Measurements from ENCODE around the gene C10orf105. TPM values are rescaled to one million over a fixed set of nuclear protein-coding genes. Genes with fewer than 3 reads are reported as not detected.

The C10orf105 gene
- total and polyA plus RNA-seq, 2 of the 13 experiments (the other 11 are each of a cell fraction or from before 2014, with no cell fraction given), result not detected

- BruUV-seq (replicated peaks), result no TSS peak
- CTCF ChIA-PET (ENCODE audit: low intra/inter-chr PET ratio, low total read pairs), result no interaction called here
- Histone ChIP-seq H3K4me1 (ENCODE audit: insufficient read depth, low read length) (peaks cover 14% of the 10 kb centered on the region), H3K9me3 (ENCODE audit: low read length) (no peaks in the 10 kb centered on the region), H3K4me3 (replicated peaks in 1 of 3; ENCODE audit: insufficient read depth in 1 of 3, low read depth in 2 of 3, low read length in 3 of 3) (no peak overlapping the region), H3K4me2 (ENCODE audit: low read depth, low read length) (no peak overlapping the region), H4K20me1 (ENCODE audit: insufficient read depth, low read length) (no peaks in the 10 kb centered on the region), H3K27me3 (ENCODE audit: control insufficient read depth in 1 of 2, insufficient read depth in 2 of 2, low read length in 2 of 2) (peaks cover 4 to 28% of the 10 kb centered on the region in 2 experiments; a peak in 4 of 5 replicates), H3K27ac (ENCODE audit: extremely low read length, insufficient read depth, low read length) (no peak overlapping the region), H3K79me2 (ENCODE audit: insufficient read depth, low read length) (no peaks in the 10 kb centered on the region), H2AFZ (ENCODE audit: low read length) (no peak overlapping the region), H3K36me3 (replicated peaks in 1 of 2; ENCODE audit: control insufficient read depth in 1 of 2, insufficient read depth in 2 of 2, low read length in 2 of 2) (no peaks in the 10 kb centered on the region), H3K9ac (ENCODE audit: insufficient read depth, low read depth, low read length) (no peak overlapping the region)
- DNase-seq (ENCODE audit: low spot score), result no peak
- intact Hi-C loops (cut with micrococcal nuclease; ENCODE audit: unreplicated experiment), result no loop called here
- no peak for ATAC-seq
- in situ Hi-C loops (cut with HindIII; ENCODE audit: extremely low pct_ligation_motif_present, low pct_unique_long_range_greater_than_20kb), result no loop called here
- FAIRE-seq, result no peak
- no CpG with 5 or more reads among the region's 2 CpGs for WGBS (ENCODE audit: low lambda C conversion rate)
- POLR2A ChIA-PET, result no interaction called here
- no peak for TF ChIP-seq ELF4 (CRISPR knock-in tag; IDR thresholded peaks at IDR 0.05; ENCODE audit: borderline replicate concordance)
- no peak for TF ChIP-seq ARNTL (CRISPR knock-in tag; IDR thresholded peaks at IDR 0.05)
- TF ChIP-seq CENPX (CRISPR knock-in tag; IDR thresholded peaks at IDR 0.05), result no peak
- TF ChIP-seq SKI (IDR thresholded peaks at IDR 0.05; ENCODE audit: partially characterized antibody), result no peak
- no peak for TF ChIP-seq BHLHE40 (IDR thresholded peaks at IDR 0.05; ENCODE audit: low read length)
- no peak for TF ChIP-seq CEBPB (IDR thresholded peaks at IDR 0.05; ENCODE audit: borderline replicate concordance, low read depth, low read length)
- no peak for TF ChIP-seq KDM2A (CRISPR knock-in tag; IDR thresholded peaks at IDR 0.05; ENCODE audit: borderline replicate concordance, low read depth)
- TF ChIP-seq ZNF614 (CRISPR knock-in tag; IDR thresholded peaks at IDR 0.05; ENCODE audit: borderline replicate concordance), result no peak
- TF ChIP-seq YEATS2 (CRISPR knock-in tag; IDR thresholded peaks at IDR 0.05; ENCODE audit: borderline replicate concordance), result no peak
- no peak for TF ChIP-seq MAFG (CRISPR knock-in tag; IDR thresholded peaks at IDR 0.05)
- no peak for TF ChIP-seq ZBED4 (CRISPR knock-in tag; IDR thresholded peaks at IDR 0.05; ENCODE audit: borderline replicate concordance)
- TF ChIP-seq ZNF362 (CRISPR knock-in tag; IDR thresholded peaks at IDR 0.05; ENCODE audit: borderline replicate concordance), result no peak
- no peak for TF ChIP-seq TBP (CRISPR knock-in tag; IDR thresholded peaks at IDR 0.05)
- TF ChIP-seq ZXDC (CRISPR knock-in tag; IDR thresholded peaks at IDR 0.05), result no peak
- TF ChIP-seq ZNF720 (CRISPR knock-in tag; IDR thresholded peaks at IDR 0.05), result no peak
- TF ChIP-seq ZNF530 (CRISPR knock-in tag; IDR thresholded peaks at IDR 0.05; ENCODE audit: low read depth), result no peak
- TF ChIP-seq GLI4 (CRISPR knock-in tag; IDR thresholded peaks at IDR 0.05; ENCODE audit: borderline replicate concordance), result no peak
- no peak for TF ChIP-seq NFRKB (IDR thresholded peaks at IDR 0.05)
Measured at GRCh38 chr10:71691405-71691804, 28.2 kb downstream of the C10orf105 start.
